Urothelium cell line (cell line): ENCODE data around the gene RBBP5.

Experiments used
- DNase-seq: peaks from one replicate; pipeline ENCODE4 v3.0.0; 2011; ENCODE audit warnings: low spot score, mixed read lengths
- FAIRE-seq: peaks from 2 replicates; lab custom pipeline; 2011; peaks lifted over from hg19 to GRCh38; lab: Jason Lieb, UNC

Gene RBBP5

DNA sequence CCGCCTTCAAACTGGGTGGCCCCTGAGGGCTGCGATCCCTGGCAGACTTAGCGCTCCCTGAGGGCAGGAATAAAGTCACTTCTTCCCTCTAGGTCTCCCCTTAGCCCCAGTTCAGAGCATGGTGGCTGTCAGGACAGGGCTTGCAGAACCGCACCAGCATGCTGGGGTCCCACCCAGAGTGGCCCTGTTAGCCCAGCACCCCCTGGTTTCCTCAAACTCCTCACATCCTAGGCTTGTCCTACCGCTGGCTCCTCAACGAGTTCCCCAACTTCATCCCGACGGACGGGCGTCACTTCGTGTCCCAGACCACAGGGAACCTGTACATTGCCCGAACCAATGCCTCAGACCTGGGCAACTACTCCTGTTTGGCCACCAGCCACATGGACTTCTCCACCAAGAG, 62.9 kb downstream of the RBBP5 start:
- FAIRE-seq, result no peak
- DNase-seq, result no peak

DNA sequence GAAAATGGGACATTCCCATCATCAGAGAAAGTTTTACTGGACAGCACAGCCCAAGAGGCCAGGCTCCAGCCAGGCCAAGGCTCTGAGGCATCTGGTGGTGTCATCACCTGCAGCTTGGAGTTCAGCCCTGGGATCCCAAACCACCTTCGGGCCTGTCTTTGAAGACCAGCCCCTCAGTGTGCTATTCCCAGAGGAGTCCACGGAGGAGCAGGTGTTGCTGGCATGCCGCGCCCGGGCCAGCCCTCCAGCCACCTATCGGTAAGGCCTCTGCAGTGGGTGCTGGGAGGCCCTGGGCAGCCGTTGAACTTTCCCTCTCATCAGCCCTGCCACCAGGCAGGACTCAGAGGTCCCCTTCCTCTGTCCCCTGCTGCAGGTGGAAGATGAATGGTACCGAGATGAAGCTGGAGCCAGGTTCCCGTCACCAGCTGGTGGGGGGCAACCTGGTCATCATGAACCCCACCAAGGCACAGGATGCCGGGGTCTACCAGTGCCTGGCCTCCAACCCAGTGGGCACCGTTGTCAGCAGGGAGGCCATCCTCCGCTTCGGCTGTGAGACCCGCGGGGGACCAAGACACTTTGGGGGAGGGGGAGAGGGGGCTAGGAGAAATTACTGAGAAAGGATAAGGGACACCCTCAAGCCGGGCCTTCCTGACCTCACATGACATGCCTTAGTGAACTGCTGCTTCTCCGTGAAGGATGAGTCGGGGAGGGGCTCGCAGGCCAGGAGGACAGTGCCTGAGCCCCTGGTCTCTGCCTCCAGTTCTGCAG, 63.8 kb downstream of the RBBP5 start:
- FAIRE-seq (no peak), DNase-seq (no peak)

DNA sequence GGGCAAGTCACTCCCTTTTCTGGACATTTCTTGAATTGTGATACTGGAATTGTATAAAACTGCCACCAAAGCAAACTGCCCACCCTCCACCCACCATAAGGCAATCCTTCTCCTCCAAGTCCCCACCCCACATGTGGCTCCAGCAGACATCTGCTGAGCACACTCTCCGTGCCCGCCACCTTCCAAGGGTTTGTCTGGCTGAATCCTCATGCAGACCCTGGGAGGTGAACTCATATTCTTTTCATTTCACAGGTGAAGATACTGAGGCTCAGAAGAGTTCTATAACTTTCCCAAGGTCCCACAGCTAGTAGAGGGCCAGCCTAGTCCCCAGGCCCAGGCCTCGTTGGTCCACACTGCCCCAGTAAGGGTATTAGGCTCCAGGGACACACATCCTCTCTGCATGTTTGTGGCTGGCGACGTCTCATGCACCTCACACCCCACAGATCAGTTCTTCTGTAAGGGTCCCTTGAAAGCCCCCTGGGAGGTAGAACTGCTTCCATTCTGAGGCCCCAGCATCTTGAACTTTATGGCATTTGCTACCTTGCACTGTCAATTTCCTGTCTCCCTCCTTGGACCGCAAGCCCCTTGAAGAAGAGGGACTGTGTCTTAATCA, 64.7 kb downstream of the RBBP5 start:
- no peak for FAIRE-seq

DNA sequence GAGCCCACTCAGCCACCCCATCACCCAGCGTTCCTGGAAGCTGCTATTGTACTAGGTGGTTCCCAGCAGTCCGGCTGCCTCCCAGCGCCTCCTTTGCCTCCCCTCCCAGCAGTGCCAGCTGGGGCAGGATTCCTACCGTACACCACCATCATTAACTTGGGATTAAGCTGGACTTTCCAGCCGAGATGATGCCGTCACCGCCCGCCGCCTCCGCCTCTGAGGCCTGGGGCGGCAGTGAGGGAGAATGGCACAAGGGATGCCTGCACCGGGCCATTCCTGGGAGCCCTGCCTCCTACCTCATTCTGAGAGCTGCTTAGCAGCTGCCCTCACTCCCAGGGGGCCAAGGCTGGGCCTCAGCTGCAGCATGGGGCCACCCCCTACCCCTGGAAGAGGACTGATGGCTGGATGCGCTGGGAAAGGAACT, 65.6 kb downstream of the RBBP5 start:
- no peak for FAIRE-seq

More for the DNA sequence above, 64.7 kb downstream of the RBBP5 start:
- no peak for DNase-seq

DNA sequence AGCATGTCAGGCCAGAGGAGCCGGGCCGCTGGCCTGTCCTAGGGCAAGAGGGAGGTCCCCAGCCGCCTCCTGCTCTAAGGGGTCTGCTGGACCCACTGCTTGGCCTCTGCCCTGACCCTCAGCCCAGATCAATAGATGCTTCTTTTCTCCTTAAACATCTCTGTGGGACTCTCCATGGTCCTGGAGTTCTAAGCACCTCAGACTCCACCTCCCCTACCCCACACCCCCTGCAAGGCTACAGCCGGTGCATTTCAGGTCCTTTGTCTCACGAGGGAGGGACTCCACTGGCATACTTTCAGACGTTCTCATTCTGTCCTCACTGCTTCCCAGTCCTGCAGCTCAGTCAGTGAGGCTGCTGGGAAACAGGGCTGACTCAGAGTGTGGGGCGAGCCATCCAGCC, 67.8 kb downstream of the RBBP5 start:
- no peak for DNase-seq
- no peak for FAIRE-seq

More for the DNA sequence above, 65.6 kb downstream of the RBBP5 start:
- no peak for DNase-seq

DNA sequence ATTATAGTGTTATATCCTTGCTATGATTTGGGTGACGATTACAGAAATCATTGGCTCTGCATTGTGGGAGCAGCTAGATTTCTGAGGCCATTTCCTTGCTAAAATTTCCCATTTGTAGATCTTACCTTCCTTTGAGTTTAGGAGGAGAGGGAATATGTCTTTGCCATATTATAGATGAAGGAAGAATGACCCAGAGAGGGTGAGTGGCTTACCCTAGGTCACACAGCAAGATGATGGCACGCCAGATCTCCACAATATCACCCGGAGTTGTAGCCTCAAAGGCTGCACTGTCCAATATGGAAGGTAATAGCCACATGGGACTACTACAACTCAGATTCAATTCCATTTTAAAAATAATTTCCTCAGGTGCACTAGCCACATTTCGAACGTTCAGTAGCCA, 68.5 kb downstream of the RBBP5 start:
- FAIRE-seq, result no peak
- no peak for DNase-seq

DNA sequence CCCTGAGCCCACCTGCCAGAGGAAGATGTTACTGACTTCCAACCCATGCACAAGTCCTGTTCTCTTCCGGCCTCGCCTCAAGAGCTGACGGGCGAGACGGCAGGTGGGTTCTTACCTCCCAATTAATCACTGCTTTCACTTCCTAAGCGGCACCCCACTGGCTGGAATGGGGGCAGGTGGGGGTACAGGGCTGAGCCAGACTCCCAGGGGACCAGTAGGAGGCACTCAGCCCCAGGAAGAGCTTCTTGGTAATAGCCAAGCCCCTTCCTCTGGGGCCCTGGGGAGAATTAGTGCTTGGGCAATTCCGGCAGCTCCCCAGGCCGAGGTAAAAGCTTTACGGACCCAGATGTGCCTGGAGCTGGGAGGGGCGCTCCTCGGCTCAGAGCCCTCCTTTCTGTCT, 69.1 kb downstream of the RBBP5 start:
- FAIRE-seq, result no peak
- DNase-seq, result no peak

DNA sequence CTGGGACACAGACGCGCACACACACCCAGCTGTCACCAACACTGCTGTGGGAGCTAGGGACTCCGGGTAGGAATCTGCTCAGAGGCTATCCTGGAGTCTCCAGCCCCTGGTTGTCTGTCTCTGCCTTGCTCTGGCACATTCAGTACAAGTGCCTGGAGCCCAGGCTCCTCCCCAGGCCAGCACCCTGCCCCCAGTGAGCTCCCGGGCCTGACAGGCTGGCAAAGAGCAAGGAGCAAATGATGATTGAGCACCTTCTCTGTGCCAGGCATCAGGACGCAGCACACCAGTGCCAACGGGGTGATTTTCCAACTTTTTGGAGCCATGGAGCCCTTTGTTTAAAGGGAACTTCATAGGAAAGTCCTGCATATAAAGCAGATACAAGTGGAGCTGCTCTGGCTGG, 72.3 kb downstream of the RBBP5 start:
- DNase-seq, result no peak
- FAIRE-seq, result no peak

DNA sequence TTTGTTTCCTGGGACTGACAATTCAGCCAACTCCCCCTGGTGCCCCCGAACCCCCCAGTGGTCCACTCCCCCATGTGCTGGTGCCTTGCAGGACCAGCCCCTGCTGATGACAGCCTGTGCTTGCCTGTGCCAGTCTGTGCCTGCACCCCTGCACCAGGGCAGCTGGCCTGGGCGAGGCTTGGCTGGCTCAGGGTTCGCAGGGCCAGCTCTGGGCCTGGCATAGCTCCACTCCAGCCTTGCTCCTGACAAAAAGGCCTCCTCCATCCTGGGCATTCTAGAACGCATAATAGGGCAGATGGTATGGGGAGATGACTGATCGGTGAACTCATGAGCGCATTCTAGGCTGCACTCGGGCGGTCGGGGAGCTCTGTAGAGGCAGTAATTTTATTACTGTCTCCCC, 73.4 kb downstream of the RBBP5 start:
- DNase-seq, result no peak
- FAIRE-seq, result no peak

DNA sequence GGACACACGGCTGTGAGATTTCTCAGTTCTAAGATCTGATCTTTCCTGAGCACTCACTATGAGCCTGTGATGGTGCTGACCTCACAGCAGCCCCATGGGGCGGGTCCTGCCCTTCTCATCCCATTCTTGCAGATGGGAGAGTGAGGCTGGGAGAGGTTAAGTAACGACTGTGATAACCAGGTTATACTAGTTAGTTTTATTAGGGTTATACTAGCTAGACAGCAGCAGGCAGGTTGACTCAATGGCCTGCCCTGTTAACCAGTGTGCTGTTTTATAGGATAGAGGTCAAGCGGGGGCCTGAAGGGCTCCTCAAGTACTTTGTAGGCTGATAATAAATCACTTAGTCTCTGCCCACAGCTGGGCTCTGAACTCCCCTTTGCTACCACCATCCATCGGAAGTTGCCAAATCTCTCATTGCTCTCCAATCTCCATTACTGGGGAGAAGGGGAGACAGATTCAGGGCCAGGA, 74.0 kb downstream of the RBBP5 start:
- DNase-seq, result no peak
- no peak for FAIRE-seq

DNA sequence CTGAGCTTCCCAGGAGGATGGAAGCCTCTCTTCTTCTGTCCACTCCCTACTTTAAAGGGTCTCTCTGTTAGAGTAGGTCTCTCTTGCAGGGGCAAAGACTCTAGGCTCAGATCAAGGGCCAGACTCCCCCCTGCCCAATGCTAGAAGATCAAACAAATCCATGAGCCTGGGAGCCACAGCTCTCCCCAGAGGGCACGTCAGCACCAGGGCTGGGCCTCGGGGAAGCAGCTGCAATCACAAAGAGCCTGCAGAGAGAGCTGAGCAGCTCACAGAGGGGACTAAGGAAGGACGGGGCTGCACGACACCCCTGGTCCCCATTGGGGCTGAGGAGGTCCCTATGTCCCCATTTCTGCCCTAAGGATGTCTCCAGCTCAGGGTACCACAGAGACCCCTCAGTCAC, 74.9 kb downstream of the RBBP5 start:
- FAIRE-seq (no peak), DNase-seq (no peak)

DNA sequence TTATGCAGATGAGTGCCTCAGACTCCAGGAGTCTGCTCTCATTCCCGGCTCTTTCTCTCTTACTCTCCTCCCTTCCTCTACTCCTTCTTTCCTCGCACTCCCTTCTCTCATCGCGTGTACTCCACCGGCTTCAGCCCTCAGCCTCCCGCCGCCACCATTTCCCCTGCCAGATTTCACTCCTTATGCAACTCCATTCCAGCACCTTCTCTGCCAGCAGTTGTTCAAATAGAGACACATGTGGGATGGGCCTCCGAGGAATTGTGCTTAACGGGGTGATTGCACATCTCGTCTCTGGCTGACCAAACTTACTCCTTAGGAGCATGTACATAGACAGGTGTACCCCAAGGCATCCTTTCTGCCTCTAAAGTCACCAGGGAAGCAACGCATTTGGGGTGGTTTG, 76.6 kb downstream of the RBBP5 start:
- no peak for FAIRE-seq
- DNase-seq, result no peak

DNA sequence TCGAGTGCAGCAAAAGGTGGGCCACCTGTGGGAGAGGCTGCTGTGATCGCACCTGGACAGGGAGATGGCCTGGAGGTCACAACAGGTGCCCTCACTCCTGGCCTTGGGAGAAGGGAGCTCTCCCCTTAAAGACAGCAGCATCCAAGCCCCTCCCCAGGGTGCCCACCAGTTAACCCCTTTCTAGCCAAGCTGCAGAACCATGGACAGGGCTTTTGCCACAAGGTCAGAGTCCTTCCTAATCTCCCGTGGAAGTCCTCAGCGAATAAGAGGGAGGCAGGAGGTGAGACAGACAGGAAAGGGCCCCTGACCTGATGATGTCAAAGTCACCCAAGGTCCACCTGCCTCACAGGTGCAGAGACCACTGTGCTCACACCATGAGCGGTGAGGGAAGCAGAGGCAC, 77.0 kb downstream of the RBBP5 start:
- FAIRE-seq (no peak), DNase-seq (no peak)

DNA sequence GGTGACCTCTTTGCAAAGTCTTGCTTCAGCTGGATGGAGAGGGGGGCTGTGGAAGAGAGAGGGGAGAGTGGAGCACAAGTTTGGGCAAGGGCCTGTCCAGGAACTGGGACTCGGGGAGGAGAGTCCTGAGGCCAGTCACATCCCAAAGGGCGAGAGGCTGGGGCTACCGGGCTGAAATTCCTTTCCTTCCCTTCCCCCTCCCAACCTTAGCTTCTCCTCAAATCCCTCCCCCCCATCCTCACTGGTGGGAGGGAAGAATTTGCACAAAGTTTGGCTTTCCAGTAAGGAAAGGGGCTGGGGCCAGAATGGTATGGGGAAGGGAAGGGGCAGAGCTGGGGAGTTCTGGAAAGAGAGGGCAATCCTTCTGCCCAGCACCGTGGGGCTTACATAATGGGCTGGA, 77.9 kb downstream of the RBBP5 start:
- DNase-seq (no peak), FAIRE-seq (no peak)

DNA sequence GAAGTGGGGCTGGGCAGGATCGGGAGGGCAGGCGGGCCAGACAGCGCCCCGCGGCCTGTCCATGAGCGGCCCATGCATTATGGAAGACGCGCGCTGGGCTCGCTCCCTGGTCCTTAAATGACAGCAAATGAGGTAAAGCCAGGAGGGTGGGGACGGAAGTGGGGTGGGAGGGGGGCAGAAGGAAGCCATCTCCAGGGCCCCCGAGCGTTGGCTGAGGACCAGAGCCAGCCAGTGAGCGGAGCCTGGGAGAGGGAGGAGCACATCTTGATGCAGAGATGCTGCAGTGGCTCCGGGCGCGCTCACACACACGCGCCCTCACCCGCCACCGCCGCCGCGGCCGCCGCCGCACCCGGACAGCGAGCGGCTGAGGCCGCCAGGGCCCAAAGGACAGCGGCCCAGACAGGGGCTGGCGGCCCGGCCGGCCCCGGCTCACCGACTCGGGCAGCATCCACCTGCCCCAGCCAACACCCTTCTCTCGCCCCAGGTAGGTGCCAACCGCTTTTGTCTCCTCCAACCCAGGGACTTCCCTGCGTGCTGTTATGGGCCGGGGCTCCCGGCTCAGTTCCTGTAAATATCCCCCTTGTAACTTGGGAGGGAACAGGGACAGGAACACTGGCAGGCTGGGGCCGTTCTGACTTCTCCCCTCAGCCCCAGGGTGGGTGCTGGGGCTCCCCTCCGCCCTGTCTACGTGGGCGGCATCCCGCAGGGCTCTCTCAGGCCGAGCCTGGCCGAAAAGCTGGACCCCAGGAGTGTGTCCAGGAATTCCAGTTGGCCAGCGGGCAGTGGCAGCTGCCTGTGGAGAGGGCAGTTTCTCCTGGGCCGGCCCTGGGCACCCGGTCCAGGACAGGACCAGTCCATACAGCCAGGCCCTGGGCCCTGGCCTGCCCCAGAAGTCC, 78.6 kb downstream of the RBBP5 start, which contains the start of gene CNTN2:
TSS of gene CNTN2 (plus strand) at position 302 of the 896 bp plus-strand sequence. CDS start 9,974 bp downstream, outside the sequence.
- DNase-seq (no peak), FAIRE-seq (no peak)

DNA sequence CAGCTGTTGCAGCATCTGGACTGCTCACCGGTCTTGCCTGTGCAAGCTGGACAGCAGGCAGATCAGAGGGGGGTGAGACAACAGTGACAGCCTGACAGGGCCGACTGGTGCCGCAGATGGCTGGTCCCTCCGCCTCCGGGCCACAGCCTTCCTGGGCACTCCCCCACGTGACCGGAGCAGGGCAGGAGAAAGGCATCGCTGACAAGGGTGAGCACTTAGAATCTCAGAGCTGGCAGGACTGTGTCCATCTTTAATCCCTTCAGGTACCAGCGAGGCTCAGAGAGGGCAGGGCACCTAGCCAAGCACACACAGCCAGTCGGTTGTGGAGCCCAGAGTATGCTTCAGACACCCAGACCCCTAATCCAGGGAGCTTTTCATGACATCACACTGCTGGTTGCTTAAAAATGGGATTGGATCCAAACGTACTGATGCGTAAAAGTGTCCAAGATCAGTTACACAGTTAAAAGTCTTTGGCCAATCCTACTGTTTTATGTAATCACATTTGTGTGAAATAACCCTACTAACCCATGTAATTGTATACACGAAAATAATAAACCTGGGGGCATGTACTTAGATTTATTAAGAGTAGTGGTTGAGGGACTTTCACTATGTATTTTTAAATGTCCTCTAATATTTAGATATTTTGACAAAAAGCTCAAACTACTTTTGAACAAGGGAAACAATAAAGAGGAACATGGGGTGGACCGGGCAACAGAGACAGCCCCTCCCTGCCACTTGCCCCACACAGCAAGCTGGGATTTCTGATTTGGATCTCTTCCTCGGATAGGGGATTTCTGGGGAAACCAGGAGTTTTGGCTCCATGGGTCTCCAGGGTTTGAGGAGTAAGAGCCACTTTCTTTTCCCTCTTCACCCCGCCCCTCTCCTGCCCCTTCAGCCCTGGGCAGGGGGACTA, 79.5 kb downstream of the RBBP5 start:
- no peak for FAIRE-seq
- DNase-seq, result no peak

DNA sequence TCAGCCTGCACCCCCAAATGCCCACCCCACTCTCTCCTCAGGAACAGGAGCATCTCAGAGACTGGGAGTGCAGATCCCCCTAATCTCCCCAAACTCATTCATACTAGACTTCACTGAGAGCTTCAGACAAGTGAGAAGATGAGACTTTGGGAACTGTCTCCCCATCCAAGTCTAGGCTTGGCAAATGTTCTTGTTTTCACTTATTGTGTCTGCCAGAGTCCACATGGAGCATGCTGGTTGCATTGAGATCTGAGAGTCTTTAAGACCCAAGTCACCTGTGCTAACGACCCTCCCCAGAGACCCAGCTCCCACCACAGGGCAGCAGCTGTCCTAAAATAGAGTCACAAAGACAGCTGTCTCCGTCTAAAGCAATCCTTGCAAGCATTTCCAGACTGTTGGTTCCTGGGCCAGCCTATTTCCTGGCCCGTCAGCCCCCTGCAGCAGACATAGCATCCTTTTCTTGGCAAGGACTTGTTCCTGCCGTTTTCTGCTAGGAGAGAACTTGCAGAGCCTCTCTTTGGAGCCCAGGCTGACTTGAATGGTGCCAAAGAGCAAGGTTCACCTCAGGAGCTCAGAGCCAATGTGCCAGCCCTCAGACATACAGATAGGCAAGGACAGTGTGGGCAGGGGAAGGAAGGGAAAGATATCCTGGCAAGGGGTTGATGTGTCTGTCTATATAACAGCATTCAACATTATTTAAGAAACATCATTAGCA, 80.6 kb downstream of the RBBP5 start:
- no peak for DNase-seq
- no peak for FAIRE-seq

DNA sequence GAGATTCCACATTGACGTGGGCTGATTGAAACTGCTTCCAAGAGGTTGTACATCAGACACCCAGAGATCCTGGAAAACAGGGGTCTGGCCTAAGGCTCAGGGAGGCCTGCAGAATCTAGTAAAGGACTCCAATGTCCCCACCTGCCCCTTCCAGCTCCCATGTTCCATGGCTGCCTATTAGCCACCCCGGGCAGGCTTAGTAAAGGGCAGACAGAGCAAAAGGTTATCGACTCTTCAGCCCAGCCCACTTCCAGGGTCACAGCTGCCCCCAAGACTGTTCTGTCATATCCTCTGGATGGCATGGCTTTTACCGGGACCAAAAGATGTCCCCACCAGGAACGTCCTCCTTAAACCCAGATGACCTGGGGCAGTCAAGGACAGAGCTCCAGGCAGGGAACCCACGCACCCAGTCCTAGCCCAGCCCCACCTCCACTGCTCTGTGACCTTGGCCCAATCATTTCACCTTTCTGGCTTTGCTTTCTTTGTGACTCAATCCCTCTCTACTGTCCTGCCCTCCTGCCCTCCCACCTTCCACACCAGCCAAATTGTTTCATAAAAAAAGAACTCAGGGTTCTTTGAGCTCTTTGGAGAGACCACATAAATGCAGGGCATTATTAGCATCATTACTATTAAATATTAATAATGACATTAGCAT, 83.5 kb downstream of the RBBP5 start:
- FAIRE-seq, result no peak
- no peak for DNase-seq

DNA sequence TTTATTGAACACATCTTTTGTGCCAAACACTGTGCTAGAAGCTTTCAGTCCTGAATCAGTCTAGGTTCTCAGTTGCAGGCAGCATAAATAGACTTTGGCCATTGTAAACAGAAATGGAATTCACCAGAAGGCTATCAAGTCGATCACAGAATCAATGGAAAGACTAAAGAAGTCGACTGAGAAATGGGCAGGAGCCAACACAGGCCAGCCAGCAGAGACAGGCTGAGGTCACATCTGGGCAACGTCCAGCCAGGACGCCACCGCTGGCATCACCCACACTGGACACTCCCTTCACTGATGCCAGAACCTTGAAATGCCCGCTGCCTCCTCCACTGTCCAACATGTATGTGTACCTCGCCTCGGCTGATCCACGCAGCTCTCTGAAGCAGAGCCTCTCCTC, 84.2 kb downstream of the RBBP5 start:
- DNase-seq, result no peak

More for the DNA sequence above, 84.2 kb downstream of the RBBP5 start:
- no peak for FAIRE-seq
